Measurements from ENCODE around the gene PTPN9.

DNA sequence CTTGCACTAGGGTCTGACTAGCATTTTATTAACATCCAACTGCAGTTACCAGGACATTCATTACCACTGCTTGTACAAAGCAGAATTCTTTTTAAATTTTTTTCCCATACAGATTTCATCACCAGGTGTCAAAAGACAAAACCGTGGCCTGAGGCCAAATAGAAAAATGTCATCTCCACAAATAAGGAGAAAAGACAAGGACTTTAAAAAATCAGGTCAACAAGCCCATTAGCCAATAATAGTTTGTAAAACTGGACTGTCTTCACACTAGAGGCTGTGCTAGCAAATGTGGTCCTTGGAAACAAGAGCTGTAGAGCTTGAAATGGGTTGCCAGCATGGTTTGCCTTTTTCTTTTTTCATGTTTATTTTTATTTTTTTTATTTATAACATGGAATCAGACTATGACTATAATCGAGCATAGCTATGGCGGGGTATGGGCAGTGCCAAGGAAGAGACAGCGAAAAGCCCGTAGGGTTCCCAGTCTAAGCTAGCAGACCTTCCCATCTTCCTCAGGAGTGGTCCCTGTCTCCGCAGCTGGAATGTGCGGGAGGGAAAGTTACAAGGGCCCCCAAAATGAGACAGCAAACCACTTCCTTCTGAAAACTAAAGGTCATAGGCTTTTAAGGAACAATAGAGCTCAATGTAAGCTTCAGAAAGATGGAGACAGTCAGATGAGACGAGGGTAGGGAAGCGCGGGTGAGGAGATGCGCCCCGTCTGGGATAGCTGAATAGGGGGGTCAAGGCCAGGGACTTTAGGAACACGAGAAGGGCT lies 1.5 kb downstream of the PTPN9 start:
- TF ChIP-seq GATA3 (IDR thresholded peaks at IDR 0.05; ENCODE audit: low read depth, low read length), result no peak
- no peak for TF ChIP-seq GATA2 (IDR thresholded peaks at IDR 0.05; ENCODE audit: low read depth, low read length)

All from SH-SY5Y (cell line).